SKM-1 treated with dmso at 0.1 percent for 144 hours (cell line): ENCODE data around the gene HOXC5.
"Not testable (repeated sequence)": the region's sequence is repeated elsewhere in the genome, so short reads cannot be mapped to it uniquely, and the experiment has no call there.

Experiments
- DNase-seq: peaks from one replicate; lab custom pipeline; 2025; ENCODE audit not compliant: unreplicated experiment; lab: John Stamatoyannopoulos, UW

Gene HOXC5

GRCh38 chr12:54060174-54060974, 27.5 kb downstream of the HOXC5 start:
- DNase-seq: no peak

GRCh38 chr12:54060975-54061778, 28.3 kb downstream of the HOXC5 start:
- DNase-seq: no peak

- no peak for DNase-seq
Observed at GRCh38 chr12:54065677-54066076, 32.8 kb downstream of the HOXC5 start.

- no peak for DNase-seq
Observed at GRCh38 chr12:54066408-54066807, 33.6 kb downstream of the HOXC5 start.

- DNase-seq: no peak
Observed at GRCh38 chr12:54068418-54069070, 35.7 kb downstream of the HOXC5 start.

DNA sequence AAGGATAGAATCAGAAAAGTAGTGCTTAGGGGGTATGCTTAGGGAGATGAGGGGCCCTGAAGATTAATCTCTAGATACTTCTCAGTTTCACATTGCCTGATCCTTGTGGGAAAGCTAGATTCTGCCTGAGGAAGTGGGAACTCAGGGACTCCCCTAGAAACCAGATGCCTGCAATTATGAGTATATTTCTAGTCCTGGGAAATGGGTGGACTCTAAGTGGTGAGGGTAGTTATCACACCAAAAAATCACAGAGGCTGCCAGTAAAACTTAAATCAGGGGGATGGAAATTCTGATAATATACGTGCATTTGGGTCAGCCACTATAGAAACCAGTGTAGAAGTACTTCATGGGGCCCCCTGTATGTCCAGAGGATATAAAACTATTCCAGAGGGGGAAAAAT, 39.1 kb downstream of the HOXC5 start:
- no peak for DNase-seq

DNA sequence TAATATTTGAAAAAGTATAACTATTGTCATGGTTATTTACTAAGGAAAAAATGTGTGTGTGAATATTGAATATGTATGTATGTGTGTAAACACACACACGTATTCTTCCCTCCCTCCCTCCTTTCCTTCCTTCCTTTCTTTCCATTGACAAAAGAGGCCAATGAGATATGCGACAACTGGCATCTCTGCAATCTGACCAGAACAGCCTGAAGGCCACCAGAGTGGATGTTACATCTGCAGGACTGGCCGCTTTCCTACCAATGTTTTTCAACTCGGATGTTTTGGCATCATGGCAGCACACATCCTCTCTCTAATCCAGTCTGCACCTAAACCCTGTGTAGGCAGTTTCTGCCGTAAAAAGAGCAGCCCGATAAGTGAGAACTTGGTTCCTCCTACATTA, 41.5 kb downstream of the HOXC5 start:
- no peak for DNase-seq

DNA sequence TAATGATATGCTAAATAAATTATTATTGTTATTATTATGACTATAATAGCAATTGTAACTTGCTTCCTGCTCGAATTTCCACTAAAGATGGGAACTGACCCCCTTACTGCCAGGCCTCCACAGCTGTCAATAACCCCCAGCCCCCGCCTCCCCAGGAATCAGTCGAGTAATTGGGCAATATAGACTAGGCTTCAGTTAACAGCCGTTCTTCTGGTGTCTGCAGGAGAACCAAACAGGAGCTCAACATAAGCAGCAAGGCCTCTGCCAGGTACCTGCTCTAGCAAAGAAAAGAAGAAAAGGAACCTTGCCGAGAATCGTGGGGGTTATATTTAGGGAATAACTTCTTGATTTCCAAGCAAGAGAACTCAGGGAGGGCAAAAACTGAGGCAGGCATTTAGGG, 42.6 kb downstream of the HOXC5 start:
- DNase-seq: no peak

- DNase-seq: no peak
Observed at GRCh38 chr12:54075974-54076373, 43.1 kb downstream of the HOXC5 start.

DNA sequence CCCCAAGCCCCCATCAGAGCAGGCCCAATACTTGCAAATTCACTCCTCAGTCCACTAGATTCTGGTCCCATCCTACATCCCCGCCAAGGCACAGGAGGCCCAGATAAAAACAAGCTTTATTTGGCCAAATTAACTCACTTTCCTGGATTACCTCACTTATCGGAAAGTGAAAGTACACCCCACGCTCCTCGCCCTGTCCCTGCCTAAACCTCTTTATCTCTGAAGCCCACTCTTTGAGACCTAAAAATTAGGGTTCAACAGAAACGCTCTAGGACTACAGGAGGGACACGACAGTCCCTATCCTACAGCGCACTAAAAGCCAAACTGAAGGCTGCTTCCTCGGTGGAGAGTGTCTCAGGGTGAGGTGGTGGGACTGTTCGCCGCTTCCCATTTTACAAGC, 45.0 kb downstream of the HOXC5 start:
- DNase-seq: not testable (repeated sequence)

DNA sequence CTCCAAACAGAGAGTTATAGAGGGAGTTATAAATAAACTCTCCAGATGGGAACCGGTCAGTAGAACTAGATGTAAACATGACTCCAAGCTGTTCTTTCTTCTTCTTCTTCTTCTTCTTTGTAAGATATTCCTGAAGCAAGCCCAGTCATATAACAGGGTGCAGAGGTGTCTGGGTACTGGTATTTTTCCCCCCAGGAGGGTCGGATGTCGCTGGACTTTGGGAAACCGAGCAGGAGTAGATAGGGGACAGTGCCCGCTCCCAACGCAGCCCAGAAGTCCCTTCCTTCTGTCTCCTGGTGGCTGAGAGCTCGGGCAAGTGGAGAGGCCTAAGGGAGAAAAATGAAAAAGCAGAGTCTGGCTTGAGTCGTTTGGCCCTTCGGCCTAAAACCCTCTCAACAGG, 46.3 kb downstream of the HOXC5 start:
- DNase-seq: not testable (repeated sequence)

DNA sequence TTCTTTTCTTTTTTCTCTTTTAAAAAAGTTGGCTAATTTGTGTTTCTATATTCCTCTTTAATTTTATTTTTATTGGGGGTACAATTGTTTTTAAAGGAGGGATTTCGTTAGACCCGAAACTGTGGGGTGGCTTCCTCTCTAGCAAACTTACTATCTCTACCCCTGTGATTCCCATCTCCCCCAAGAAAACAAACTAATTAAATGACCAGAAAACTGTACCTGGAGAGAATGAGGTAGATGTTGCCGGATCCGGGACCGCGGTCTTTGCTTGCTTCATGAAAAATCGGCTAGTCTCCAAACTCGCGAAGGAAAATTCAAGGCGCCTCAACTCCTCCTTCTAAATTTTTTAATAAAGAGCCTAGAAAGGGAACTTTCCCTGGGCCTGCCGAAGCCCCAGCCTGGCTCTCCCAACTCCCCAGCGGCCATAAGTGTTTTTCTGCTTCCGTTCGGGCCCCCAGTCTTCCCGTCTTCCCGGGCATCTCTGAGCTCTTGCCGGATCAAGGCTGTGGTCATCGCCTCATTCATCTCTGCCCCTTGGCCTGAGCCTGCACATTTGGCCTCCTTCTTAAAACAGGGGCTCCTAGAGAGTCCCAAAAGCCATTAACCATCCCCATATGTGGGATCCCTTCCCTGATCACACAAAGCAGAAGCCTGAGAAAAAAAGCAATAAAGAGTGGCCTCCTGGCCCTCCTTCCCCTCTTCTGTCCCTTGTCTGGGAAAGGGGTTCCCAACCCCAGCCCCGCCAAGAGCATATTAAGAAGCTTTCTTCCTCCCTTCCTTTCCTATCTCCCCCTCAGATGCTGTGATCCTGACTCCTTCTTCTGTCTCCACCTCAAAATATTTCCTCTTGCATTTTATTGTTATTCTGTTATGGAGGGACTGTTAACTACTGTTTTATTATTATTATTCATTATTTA, 47.4 kb downstream of the HOXC5 start:
- DNase-seq: not testable (repeated sequence)

DNA sequence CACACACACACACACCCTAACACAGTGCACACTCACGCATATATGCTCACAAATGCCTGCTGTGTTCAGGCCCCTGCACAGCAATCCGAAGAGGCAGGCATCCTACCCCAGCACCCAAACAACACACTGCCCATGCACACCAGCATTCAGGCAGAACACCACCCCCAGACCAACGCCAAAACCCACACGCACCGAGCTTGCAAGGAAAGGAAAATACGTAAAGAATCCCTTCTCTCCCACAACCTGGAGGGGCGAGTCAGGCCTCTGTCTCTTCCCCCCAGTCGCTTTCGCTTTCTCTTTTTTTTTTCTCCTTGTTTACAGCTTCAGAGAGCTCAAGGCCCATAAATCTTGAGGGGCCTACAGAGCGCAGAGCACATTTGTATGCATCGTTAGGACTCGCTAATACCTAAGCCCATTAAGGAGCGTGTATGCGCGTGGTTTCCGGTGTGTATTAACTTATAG, 48.2 kb downstream of the HOXC5 start:
- not testable (repeated sequence) for DNase-seq

GRCh38 chr12:54081581-54082396, 48.9 kb downstream of the HOXC5 start:
- not testable (repeated sequence) for DNase-seq

- no peak for DNase-seq
Observed at GRCh38 chr12:54082397-54082892, 49.6 kb downstream of the HOXC5 start.
